Measurements from ENCODE around the gene AFMID.

GRCh38 chr17:78225088-78225865, 38.1 kb downstream of the AFMID start:
- TF ChIP-seq CTCF (conservative IDR thresholded peaks at IDR 0.05 in 1 of 2, IDR thresholded peaks at IDR 0.05 in 1 of 2; ENCODE audit: extremely low read depth in 1 of 2, insufficient read depth in 1 of 2, low read depth in 1 of 2, low read length in 2 of 2): no peak
- TF ChIP-seq EZH2 (IDR thresholded peaks at IDR 0.05; ENCODE audit: borderline replicate concordance, low read length): no peak
